HS-27A (cell line): ENCODE results near the gene BUB3.

Experiments used
- DNase-seq: peaks from one replicate; pipeline ENCODE4 v3.0.0-alpha.2; 2012; ENCODE audit warnings: low read depth, missing footprints

Gene BUB3

DNA sequence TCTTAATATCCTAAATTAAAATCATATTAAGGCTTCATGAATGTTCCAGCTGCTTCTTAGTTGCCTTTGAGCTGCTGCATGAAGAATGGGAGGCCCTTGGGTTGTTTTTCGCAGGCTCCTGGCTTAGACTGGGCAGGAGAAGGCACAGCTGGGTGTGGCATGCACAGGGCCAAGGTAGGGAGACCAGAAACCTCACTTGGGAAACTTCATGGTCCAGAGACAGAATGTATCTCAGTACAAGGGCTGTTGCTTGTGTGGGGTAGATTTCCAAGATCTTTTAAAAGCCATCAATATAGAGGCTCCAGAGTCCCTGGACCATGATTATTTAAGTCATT, 49.9 kb downstream of the BUB3 start:
- DNase-seq: no peak

DNA sequence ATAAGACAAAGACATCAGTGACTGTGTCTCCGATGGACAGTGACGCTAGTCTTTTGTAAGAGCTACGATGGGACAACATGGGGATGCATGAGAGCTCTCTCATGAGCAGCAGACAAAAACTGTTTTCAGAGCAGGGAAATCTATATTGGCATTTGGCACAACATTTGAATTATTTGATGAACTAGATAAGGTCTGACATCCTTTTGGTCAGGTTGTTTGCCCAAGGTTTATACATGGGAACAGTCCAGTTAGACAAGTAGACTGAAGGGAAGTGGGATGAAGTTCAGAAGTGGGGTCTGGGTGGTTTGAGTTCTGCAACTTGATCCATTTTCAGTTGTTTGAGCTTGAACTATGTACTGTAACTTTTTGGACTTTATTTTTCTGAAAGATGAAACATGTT, 50.8 kb downstream of the BUB3 start:
- DNase-seq: no peak

DNA sequence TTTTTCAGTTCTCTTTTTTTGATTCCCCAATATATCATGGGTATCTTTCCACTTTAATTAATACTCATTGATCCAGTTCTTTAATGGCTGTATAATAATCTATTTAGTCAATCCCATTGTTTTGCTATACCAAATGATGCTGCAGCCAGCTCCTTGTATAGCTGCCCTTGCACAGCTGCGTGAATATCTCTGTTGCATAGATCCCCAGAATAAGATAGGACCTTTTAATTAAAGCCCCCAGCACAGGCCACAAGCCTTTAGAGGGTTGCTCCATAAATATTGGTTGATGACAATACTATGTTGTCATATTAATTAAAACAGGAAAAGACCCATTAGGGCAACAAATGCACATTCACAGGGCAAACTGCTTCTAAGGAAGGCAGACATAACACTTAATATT, 57.9 kb downstream of the BUB3 start:
- DNase-seq: no peak

DNA sequence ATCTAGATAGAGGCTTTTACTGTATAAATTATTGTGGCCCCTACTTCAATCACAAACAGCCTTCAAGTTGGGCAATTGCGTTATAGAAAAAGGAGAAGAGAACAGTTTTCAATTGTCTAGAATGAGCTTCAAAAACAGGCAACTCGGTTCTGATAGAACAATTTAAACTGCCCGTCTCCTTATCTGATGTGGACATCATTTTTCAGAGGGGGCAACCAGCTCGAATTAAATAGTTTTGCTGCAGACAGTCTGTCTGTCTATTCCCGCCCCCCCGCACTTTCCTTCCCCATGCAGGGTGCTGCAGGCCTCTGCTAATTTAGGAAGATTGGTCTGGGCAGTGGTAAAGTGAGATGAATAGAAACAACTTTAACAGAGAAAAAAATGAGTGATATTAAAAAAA, 58.4 kb downstream of the BUB3 start:
- no peak for DNase-seq

DNA sequence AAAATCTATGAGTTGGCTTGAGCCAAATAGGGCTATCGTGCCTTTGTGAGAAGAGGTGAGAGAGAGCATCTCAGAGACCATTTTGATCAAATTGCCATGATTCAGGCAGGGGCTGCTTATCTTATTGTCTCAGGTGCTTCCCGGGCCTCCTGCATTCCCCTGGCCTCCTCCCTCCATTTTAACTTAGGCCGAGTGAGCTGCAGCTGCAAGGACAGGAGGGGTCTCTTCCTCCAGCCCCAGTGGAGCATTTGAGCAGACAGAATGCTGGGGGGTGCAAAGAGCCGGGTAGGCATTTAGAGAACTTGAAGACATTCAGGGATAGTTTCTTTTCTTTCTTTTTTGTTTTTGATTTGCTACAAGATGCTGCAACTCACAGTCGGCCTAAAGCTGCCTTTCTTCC, 59.0 kb downstream of the BUB3 start:
- no peak for DNase-seq
